ENCODE measurements around the gene CEP72.
A peak's percentile ranks its signal among the peaks of the same experiment; 100 is the strongest.
"Not testable (repeated sequence)": the region's sequence is repeated elsewhere in the genome, so short reads cannot be mapped to it uniquely, and the experiment has no call there.

The CEP72 gene

DNA sequence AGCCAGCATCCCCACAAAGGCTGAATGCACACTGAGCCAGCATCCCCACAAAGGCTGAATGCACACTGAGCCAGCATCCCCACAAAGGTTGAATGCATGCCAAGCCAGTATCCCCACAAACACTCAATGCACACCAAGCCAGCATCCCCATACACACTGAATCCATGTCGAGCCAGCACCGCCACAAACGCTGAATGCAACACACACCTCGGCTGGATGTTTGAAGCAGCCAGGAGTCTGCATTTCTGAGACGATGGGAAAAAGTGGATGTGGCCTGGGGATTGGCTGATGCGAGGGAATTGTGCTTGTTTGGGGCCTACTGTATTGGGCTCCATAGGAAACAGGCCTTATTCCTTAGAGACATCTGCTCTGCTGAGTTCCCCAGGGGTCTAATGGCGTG is 30.9 kb upstream of the CEP72 start:
- DNase-seq: no peak

DNA sequence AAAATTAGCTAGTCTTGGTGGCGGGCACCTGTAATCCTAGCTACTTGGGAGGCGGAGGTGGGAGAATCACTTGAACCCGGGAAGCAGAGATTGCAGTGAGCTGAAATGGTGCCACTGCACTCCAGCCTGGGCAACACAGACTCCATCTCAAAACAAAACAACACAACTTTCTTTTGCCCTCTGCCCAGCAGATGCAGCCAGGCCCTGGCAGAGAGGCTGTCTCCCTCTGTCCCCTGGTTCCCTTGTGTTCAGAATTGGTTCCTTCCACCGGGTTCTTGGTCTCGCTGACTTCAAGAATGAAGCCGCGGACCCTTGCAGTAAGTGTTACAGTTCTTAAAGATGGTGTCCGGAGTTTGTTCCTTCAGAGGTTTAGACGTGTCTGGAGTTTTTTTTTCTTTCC is 30.2 kb upstream of the CEP72 start:
- DNase-seq: no peak

DNA sequence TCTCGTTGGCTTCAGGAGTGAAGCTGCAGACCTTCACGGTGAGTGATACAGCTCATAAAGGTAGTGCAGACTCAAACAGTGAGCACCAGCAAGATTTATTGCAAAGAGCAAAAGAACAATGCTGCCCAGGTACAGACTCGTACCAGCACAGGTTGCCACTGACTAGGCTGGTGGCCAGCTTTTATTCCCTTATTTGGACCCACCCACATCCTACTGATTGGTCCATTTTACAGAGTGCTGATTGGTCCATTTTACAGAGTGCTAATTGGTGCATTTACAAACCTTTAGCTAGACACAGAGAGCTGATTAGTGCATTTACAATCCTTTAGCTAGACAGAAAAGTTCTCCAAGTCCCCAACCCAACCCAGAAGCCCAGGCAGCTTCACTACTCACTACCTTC is 29.7 kb upstream of the CEP72 start:
- DNase-seq: not testable (repeated sequence)

DNA sequence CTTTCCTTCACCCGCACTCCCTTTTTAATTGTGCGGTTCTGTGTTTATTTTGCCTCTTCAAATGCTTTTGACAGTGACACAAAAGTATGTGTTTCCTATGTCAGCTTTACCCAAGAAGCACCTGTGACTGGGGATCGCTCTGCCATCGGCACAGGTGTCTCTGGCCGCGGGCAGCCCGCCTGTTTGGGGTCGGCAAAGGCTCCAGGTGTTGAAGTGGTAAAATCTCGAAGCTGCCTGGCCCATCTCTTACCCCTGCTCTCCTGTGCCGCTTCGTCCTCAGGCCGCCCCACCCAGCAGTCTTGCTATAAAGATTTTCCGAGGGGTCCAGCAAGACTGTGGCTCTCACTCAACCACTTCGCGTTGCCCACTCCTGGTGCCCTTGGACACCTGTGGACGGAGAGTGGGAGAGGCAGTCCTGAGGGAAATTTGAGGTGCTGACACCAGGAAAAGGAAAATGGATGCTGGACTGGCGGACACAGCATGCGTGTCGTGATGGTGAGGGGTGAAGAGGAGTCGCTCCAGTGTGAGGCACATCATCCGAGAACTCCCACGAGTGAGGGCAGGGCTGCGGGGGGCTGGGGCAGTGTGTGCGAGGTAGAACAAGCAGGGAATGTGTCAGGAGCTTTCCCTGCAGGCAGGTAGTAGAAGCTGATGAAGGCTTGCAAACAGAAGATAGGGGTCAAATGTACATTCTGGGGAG is 29.1 kb upstream of the CEP72 start:
- DNase-seq: no peak

DNA sequence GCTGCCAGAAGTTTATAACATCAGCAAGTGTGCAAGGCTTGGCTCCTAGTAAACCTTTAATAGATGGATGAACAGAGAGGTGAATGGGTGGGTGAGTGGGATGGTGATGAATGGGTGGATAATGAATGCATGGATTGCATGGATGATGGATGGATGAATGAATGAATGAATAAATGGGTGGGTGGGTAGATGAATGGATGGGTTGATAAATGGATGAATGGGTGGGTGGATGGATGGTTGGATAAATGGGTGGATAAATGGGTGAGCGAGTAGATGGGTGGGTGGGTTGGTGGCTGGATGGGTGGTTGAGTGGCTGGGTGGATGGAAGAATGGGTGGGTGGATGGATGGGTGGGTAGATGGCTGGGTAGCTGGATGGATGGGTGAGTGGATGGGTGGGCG is 28.5 kb upstream of the CEP72 start:
- no peak for DNase-seq

DNA sequence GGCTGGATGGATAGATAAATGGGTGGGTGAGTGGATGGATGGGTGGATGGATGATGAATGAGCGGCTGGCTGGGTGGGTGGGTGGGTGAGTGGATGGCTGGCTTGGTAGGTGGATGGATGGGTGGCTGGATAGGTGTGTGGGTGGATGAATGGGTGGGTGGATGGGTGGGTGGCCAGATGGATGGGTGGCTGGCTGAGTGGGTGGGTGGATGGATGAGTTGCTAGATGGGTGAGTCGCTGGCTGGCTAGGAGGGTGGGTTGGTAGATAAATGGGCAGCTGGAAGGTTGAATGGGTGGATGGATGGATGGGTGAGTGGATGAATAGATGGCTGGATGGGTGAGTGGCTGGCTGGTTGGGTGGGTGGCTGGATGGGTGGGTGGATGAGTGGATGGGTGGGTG is 27.9 kb upstream of the CEP72 start:
- no peak for DNase-seq

GRCh38 chr5:584846-585245 is 27.3 kb upstream of the CEP72 start:
- DNase-seq: no peak

- DNase-seq: no peak
Observed at GRCh38 chr5:585556-585955, 26.6 kb upstream of the CEP72 start.

- no peak for DNase-seq
Observed at GRCh38 chr5:585962-586628, 26.0 kb upstream of the CEP72 start.

- no peak for DNase-seq
Observed at GRCh38 chr5:586751-587285, 25.3 kb upstream of the CEP72 start.

DNA sequence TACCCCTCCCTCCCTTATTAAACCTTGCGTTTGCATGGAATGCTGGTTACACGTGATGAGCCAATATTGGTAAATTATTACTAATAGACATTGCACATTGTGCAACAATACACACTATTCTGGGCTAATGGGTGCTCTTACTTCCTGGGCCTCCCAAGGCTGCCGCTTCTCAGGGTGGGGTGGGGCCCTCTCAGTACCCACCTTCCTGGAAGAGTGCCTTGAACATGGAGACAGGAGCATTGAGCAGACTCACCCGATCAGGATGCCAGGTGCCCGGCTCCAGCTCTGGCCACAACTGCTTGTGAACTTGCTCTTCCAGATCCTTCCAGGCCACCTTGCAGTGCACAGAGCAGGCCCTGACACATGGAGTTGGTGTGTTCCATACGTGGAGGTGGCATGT is 24.7 kb upstream of the CEP72 start:
- DNase-seq: no peak

DNA sequence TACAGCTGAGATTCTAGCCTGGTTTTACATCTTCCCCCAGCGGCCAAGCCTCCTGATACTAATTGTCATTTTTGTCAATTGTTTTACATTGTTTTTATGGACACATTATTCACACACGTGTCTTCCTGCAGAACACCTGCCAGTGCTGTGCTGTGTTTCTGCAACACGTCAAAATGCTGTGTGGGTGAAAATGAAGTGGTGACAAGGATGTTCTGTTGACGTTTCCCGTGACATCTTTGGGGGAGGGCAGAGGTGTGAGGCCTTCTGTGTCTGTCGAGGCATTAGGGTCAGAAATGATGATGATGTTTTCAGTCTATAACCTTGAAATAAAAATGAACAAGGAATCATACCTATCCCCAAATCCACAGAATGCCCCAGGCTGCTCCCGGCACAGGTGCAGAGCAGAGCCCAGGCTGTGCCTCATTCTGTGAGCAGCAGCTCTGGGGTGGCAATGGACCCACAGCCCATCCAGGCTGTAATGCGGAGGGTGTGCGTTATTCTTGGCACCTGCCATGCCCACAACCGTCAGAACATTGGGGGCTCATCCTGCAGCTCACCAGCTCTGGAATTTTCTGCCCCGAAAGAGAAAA is 23.6 kb upstream of the CEP72 start:
- DNase-seq: no peak

DNA sequence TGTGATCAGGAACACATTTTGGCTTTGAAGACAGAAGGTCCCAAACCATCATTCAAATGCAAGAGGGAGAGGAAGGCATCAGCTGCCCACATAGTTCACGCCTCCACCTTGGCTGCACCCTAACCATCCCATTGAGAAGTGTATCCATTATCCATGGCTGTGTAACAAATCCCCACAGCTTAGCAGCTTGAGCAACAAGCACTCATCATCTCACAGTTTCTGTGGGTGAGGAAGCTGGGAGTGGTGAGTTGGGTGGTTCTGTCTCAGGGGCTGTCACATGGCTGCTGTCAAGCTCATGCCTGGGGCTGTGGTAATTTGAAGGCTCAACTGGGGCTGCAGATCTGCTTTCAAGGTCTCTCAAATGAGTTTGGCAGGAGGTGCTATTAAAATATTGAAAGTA is 23.0 kb upstream of the CEP72 start:
- no peak for DNase-seq

DNA sequence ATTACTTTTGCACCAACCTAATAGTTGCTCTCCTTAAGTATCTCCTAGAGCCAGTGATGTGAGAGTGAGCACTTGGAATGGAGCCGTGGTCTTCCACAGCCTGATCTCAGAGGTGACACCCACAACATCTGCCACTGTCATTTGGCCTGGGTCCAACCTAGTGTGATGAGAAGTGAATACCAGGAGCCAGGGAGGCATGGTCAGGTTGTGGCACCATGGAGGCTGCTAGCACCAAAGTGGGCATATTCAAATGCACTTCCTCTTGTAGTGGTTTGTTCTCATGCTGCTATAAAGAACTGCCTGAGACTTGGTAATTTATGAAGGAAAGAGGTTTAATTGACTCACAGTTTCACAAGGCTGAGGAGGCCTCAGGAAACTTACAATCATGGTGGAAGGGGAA is 22.6 kb upstream of the CEP72 start:
- no peak for DNase-seq

GRCh38 chr5:590346-590745 is 21.8 kb upstream of the CEP72 start:
- no peak for DNase-seq

DNA sequence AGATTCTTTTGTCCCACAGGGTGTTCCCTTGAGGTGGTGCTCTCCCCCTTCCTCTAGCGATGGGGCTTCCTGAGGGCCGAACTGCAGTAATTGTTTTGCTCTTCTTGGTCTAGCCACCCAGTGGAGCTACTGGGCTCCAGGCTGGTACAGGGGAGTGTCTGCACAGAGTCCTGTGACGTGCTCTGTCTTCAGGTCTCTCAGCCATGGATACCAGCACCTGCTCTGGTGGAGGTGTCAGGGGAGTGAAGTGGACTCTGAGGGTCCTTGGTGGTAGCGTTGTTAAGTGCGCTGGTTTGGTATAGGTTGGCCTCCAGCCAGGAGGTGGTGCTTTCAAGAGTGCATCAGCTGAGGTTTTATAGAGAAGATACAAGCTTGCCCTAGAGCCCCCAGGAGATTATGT is 20.4 kb upstream of the CEP72 start:
- DNase-seq: no peak

DNA sequence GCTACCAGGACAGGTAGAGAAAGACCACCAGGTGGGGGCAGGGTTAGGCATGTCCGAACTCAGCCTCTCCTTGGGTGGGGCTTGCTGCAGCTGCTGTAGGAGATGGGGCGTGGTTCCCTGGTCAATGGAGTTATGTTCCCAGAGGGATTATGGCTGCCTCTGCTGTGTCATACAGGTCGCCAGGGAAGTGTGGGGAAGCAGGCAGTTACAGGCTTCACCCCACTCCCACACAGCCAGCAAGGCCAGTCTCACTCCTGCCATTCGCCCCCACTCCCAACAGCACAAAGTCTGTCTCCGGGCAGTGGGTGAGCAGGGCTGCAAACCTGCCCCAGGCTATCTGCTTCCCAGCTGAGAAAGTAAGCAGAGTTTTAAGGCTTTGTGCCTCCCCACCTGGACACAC is 20.0 kb upstream of the CEP72 start:
- DNase-seq: no peak

DNA sequence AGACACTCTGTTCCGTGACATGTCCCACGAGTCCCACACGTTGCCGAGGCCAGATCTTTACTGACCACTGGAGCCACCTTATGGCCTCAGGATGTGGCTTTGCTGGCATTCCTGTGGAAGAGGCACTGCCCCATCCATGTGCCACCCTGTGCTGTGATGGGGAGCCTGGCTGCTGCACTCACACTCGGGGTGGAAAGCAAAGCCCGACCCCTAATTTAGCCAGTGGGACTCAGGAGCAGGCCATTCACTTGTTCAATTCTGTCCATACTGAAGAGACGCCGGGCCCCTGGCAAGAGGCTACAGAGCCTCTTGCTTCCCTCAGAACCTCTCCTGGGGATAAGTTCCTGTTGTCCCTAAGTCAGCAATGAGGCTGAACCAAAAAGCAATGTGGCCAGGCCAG is 18.6 kb upstream of the CEP72 start:
- no peak for DNase-seq

DNA sequence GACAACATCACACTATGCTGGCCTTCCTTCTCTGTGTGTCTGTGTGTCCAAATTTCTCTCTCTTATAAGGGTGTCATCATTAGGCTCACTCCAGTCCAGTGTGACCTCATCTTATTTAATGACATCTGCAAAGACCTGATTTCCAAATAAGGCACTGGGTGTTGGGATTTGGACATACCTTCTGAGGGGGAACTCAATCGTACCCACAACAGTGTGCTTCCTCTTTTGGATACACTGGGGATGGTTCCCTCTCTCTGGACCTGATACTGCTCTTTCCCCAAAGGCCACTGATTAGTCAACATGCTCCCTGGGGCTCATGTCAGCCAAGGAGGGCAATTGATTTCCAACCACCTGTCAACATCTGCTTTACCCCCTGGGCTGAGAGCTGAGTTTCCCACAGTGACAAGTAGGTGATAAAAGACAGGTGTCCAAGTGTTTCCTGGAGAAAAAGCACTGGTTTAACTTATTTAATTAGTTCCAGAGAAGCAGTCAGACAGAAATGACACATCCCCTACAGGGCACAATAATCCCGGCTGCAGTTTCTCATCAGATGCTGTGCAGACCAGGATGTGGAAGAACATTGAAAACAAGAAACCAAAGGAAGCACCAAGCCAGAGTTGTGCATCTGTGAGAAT is 17.8 kb upstream of the CEP72 start:
- DNase-seq: peak; percentile 66 to 73

DNA sequence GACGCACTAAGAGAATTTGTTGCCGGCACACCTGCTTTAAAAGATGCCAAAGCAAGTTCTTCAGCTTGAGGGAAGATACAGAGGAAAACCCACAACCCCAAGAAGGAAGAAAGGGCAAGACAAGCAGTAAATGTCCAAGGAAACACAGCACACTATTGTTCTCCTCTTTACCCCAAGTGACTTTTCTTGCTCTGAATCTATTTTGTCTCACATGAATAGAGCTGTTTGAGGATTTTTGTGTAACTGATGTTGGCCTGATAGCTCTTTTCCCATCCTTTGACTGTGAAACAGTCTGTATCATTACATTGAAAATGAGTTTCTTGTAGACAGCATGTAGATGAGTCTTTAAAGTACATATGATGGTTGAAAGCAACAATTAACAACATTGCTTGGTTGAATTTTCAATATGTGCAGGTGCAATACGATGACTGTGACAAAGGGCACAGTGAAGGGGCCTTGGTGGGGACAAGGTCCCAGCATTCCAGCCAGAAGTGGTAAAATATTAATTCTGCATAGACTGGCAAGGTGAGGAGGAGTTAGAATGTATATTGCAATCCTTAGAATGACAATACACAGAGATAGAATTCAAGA is 16.8 kb upstream of the CEP72 start:
- DNase-seq: no peak

DNA sequence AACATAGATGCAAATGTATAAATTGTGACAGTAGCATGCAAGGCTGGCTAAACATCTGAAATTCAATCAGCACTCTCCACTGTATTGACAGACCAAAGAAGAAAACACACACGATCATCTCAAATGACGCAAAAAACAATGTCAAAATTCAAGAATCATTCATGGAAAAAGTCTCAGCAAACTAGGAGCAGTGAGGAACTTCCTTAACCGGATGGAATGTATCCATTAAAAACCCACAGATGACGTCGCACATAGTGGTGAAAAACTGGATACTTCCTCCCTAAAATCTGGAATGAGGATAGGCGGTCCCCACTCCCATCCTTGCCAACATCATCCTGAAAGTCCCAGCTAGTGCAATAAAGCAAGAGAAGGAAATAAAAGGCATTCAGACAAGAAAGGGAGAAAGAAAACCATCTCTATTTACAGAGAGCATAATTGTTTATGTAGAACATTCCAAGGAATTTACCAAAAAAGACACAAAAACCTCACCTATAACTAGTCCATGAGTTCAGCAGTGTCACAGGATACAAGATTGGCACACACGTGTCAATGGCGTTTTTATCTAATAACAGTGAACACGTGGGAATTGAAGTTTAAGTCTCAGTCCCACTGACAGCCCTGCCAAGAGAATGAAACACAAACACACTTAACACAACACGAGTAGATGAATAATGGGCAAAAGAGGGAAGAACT is 14.1 kb upstream of the CEP72 start:
- DNase-seq: no peak

- no peak for DNase-seq
Observed at GRCh38 chr5:598564-598890, 13.6 kb upstream of the CEP72 start.

Measured in inflammatory macrophage treated with lipopolysaccharide for 1 hour (primary cell).